Stimulated activated CD4-positive, alpha-beta T cell treated with anti-CD3 and anti-CD28 coated beads, Interleukin-15, amount 100 ng/mL, for 48 hours (primary cell): Measurements from ENCODE around the gene RGMA.

Experiments
- DNase-seq, 2 donors: peaks; one replicate each; pipeline ENCODE4 v3.0.0-alpha.2; 2020; ENCODE audit warnings: low read depth in 2 of 2

The RGMA gene

GRCh38 chr15:93017526-93017925 lies 71.5 kb downstream of the RGMA start:
- no peak for DNase-seq

- no peak for DNase-seq
These were observed 76.2 kb downstream of the RGMA start for GRCh38 chr15:93012786-93013185.

- DNase-seq: no peak
These were observed 81.0 kb downstream of the RGMA start for GRCh38 chr15:93007994-93008393.

GRCh38 chr15:93005133-93005532 lies 83.9 kb downstream of the RGMA start:
- no peak for DNase-seq

GRCh38 chr15:93001881-93002280 lies 87.1 kb downstream of the RGMA start:
- no peak for DNase-seq

- no peak for DNase-seq
These were observed 87.9 kb downstream of the RGMA start for GRCh38 chr15:93001156-93001555.

DNA sequence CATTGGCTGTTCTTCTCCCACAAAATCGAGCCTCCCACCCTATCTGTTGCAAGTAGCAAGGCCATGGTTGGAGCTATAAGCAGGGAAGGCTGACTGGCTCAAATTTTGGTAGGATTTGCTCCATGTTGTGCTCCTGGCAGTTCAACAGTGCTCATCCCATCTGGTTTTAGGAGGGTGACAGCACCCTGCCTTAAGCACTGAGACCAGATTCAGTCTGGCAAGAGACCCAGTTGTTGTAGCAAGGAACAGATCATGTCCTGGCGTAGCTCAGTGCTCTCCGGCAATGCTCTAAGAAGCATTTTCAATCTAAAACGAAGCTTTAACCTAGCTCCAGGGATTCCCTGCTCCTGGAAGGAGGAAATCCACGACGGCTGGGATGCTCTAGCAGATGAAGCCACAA lies 91.2 kb downstream of the RGMA start:
- DNase-seq: no peak

DNA sequence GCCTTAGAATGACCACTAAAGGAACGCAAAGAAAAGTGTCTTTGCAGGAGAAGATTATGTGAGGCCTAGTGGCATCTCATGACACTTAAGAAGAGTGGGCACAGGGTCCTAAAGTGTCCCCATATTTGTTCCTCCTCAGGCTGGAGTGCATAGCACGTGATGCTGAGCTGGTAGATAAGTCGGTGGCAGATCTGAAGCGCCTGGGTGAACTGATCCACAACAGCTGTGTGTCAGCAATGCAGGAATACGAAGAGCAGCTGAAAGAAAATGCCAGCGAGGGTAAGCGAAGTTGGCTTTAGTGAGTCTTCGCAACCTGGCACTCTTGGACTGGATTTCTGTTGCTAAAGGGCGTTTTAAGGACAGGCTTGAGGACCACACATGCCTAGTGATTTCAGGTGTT lies 96.3 kb downstream of the RGMA start:
- DNase-seq: no peak

- no peak for DNase-seq
These were observed 99.0 kb downstream of the RGMA start for GRCh38 chr15:92990031-92990430.

DNA sequence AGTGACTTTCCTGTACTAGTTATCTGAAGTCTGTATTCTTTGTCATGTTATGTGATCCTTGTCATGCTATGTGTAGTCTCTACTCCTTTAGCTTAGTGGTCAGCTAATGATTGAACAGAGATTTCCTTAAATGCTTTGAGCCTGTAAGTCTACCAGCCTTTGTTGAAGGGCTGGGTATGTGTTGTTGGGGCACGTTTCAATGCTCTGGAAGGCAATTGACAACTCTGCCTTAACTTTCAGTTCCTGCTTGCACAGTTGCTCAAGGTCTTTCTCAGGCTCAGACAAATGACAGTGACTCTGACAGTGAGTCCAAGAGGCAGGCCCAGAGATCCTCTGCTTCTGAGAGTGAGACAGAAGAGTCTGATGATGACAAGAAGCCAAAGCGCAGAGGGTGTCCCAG lies 99.5 kb downstream of the RGMA start:
- DNase-seq: no peak
